ENCODE data around the gene ZNF536. TPM values are rescaled to one million over a fixed set of nuclear protein-coding genes. Genes with fewer than 3 reads are reported as not detected.
"Not testable (repeated sequence)": the region's sequence is repeated elsewhere in the genome, so short reads cannot be mapped to it uniquely, and the experiment has no call there.

Gene ZNF536
- total and polyA plus RNA-seq, 2 of the 4 experiments (the other 2 are of a cell fraction), result not detected

DNA sequence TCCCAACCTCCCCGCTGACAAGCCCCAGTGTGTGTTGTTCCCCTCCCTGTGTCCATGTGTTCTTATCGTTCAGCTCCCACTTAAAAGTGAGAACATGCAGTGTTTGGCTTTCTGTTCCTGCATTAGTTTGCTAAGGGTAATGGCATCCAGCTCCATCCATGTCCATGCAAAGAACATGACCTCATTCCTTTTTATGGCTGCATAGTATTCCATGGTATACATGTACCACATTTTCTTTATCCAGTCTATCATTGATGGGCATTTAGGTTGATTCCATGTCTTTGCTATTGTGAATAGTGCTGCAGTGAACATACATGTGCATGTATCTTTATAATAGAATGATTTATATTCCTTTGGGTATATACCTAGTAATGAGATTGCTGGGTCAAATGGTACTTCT, 114.1 kb downstream of the ZNF536 start:
- H2BK5ac ChIP-seq (ENCODE audit: low read depth, low read length, poor library complexity, severe bottlenecking); H3K27me3 ChIP-seq (ENCODE audit: control insufficient read depth, insufficient read depth, low read length); intact Hi-C loops (cut with micrococcal nuclease); H2BK120ac ChIP-seq (ENCODE audit: low read depth, low read length); H4K91ac ChIP-seq (ENCODE audit: insufficient read depth, low read depth, low read length); H3K79me1 ChIP-seq (ENCODE audit: low read depth in 1 of 2, low read length in 2 of 2); H2AK9ac ChIP-seq (replicated peaks; ENCODE audit: low read depth, low read length, poor library complexity); DNase-seq; in situ Hi-C loops (cut with MboI; ENCODE audit: low sequenced_read_pairs); ATAC-seq (ENCODE audit: low read depth); H3K4me2 ChIP-seq (ENCODE audit: low read depth, low read length); H3K14ac ChIP-seq (replicated peaks; ENCODE audit: low read depth, low read length); H2AK5ac ChIP-seq (ENCODE audit: low read depth, low read length); H3K4me3 ChIP-seq (ENCODE audit: insufficient read depth, low read depth, low read length); H3K9ac ChIP-seq (ENCODE audit: low read depth, low read length); H3K36me3 ChIP-seq (ENCODE audit: control insufficient read depth, insufficient read depth, low read length); BruUV-seq (replicated peaks); H4K8ac ChIP-seq (ENCODE audit: low read depth in 2 of 2, low read length in 2 of 2); H3K18ac ChIP-seq (ENCODE audit: low read depth, low read length); H2AFZ ChIP-seq (replicated peaks; ENCODE audit: low read length, poor library complexity); H3K23ac ChIP-seq (ENCODE audit: low read depth, low read length); H2BK20ac ChIP-seq (ENCODE audit: low read depth, low read length); POLR2A ChIA-PET (ENCODE audit: unreplicated experiment); dilution Hi-C loops (cut with HindIII; ENCODE audit: low sequenced_read_pairs, unreplicated experiment); H3K56ac ChIP-seq (ENCODE audit: extremely low read depth, insufficient read depth, low read length); H3K4ac ChIP-seq (ENCODE audit: low read depth, low read length); H3K9me1 ChIP-seq (ENCODE audit: insufficient read depth, low read length); H2BK15ac ChIP-seq (ENCODE audit: low read depth, low read length); H4K5ac ChIP-seq (ENCODE audit: low read depth, low read length); H3K4me1 ChIP-seq (ENCODE audit: control insufficient read depth, insufficient read depth, low read length); H4K20me1 ChIP-seq (ENCODE audit: insufficient read depth, low read length); H3K27ac ChIP-seq (ENCODE audit: insufficient read depth, low read length); CTCF ChIA-PET: not testable (repeated sequence)
- H3K9me3 ChIP-seq (ENCODE audit: control insufficient read depth, insufficient read depth, low read length), result peaks cover 13% of the 10 kb centered on the region
- WGBS, 2 experiments (ENCODE audit: extremely low coverage in 2 of 2, insufficient read length in 1 of 2), result no CpG with 5 or more reads among the region's 2 CpGs

All from IMR-90 (cell line).